ENCODE data around the gene ANKS4B.
A peak's percentile ranks its signal among the peaks of the same experiment; 100 is the strongest.
"Not testable (repeated sequence)": the region's sequence is repeated elsewhere in the genome, so short reads cannot be mapped to it uniquely, and the experiment has no call there.

Gene ANKS4B, protein sequence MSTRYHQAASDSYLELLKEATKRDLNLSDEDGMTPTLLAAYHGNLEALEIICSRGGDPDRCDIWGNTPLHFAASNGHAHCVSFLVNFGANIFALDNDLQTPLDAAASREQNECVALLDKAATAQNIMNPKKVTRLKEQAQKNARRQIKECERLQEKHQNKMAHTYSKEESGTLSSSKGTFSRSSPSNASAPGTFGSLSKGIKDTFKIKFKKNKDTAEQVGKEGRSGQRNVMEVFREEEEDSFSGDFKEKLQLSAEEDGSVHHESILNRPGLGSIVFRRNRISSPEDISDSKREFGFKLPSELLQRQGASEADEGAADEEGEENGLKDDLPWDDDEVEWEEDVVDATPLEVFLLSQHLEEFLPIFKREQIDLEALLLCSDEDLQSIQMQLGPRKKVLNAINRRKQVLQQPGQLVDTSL

DNA sequence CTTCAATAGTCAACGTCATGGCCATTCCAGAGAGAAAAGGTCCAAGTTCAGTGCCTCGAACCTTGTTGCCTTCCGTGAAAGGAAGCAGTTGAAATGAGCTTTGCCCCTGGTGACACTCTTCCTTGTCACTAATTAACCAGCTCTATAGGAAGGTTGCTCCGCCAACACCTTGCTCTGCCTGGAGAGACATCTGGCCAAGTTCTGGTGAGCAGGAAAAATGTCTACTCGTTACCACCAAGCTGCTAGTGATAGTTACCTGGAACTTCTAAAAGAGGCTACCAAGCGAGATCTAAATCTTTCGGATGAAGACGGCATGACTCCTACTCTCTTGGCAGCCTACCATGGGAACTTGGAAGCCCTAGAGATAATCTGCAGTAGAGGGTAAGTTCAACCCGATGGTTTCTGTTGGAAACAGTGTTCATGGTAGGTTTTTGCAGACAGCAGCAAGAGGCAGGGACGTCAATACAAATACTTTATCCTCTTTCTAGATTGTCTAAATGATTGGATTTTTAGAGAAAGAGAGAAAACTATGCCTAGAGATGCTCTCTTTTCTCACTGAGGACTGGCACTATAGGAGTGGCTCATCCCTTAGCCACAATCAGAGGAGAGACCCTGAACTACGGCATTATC, at the start of gene ANKS4B:
ANKS4B (plus strand) TSS at position 179 of the 630 bp plus-strand sequence; CDS start at position 218, 39 bp downstream.
- no peak for DNase-seq

DNA sequence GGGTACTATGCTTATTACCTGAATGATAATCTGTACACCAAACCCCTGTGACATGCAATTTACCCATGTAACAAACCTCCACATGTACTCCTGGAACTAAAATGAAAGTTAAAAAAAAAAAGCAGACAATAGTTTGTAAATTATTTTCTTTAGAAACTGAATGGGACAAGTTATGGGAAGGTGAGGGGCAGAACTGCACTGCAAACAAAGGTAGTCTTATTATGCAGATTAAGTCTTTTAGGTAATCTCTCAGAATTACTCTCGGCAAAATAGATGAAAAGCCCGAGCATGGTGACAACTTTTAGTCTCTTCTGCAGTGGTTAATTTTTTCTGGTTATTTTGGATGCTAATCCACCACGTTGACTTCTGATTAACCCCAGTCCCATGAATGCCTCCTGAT, 49.5 kb upstream of the ANKS4B start:
- DNase-seq: no peak

DNA sequence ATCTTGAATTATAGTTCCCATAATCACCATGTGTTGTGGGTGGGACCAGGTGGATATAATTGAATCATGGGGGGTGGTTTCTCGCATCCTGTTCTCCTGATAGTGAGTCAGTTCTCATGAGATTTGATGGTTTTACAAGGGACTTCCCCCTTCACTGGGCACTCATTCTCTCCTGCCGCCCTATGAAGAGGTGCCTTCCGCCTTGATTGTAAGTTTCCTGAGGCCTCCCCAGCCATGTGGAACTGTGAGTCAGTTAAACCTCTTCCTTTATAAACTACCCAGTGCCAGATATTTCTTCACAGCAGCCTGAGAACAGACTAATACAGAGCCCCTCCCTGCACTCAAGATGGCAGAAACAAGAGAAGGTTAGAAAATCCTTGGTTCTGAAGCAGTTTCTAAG, 48.7 kb upstream of the ANKS4B start:
- no peak for DNase-seq

DNA sequence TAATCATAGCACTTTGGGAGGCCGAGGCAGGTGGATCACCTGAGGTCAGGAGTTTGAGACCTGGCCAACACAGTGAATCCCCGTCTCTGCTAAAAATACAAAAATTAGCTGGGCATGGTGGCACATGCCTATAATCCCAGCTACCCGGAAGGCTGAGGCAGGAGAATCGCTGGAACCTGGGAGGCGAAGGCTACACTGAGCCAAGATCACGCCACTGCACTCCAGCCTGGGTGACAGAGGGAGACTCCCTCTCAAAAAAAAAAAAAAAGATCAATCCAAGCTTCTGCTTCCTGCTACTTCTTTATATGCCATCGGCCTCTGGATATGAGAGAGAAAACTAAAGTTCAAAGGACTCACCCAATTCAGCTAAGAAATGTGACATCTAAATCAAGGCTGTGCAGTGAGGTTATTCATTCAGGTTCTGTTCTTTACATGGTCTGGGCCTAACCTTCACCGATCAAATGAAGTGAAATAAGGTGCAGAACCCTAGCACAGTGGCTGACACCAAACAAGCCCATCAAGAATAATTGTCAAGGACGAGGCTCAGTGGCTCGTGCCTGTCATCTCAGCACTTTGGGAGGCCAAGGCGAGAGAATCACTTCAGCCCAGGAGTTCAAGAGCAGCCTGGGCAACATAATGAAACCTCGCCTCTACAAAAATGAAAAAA, 47.7 kb upstream of the ANKS4B start:
- no peak for DNase-seq

DNA sequence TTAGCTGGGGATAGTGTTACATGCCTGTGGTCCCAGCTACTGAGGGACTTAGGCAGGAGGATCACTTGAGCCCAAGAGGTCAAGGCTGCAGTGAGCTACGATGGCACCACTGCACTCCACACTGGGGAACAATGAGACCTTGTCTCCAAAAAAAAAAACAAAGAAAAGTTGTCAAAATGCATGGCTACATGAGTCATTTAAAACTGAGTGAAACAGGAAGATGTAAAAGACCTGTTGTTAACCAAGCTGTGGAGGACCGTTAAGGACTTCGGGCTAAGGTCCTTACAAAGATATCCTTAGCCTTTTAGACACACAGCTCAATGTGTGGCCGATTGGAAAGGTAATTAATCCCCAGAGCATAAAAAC, 47.2 kb upstream of the ANKS4B start:
- no peak for DNase-seq

DNA sequence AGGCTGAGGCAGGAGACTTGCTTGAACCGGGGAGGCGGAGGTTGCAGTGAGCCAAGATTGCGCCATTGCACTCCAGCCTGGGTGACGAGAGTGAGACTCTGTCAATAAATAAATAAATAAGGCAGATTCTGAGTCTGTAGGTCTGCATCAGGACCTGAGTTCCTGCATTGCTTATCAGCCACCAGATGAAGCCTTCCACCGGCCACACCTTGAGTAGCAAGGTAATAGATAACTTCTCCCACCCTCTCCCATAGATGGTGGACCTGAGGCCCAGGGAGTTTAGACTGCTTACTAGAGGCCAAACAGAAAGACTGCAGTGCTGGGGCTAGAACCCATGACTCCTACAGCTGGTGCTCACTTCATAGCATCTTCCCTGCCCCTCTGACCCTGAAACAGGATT, 44.2 kb upstream of the ANKS4B start:
- no peak for DNase-seq

DNA sequence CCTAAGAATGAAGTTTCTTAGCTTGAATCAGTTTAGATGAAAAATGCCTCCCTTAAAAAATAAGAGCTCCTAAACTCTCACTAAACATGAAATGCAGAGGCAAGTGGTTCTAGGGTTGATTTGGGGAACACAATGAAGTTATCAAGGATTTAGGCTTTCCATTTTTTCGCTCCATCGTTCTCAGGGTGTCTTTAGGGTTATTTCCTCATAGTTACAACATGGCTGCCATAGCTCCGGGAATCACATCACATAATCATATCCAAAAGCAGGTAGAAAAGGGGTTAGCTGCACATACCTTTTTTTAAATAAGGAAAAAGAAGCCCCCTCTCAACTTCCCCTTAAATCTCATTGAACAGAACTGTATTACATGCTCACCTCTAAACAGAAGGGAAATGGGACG, 43.5 kb upstream of the ANKS4B start:
- DNase-seq: no peak

DNA sequence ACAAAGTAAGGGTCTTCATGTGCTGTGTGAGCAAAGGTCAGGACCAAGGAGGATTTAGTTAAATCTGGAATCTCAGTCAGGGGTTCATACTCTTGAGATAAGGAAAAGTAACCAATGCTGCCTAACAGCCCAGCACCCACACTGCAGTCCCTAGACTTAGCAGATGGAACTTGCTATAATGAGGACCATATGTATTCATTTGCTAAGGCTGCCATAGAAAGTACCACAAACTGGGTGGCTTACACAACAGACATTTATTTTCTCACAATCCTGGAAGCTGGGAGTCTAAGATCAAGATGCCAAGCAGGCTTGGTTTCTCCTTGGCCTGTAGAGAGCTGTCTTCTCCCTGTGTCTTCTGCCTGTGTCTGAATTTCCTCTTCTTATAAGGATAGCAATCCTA, 42.9 kb upstream of the ANKS4B start:
- DNase-seq: no peak

DNA sequence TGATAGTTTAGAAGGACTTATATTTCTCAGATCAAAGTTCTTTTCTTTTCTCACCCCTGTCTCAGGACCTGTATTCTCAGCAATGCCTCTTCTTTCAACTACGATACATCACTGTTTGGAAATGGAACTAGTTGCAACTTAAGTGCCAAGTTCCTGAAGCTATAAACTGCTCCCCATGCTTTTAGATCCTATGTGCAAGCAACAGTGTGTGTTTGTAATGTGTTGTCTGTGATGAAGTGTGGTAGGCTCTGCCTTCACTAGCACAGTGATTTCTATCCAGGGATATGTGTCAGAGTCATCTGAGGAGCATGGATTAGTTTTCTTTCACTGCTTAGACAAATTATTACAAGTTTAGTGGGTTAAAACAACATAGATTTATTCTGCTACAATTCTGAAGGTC, 40.5 kb upstream of the ANKS4B start:
- DNase-seq: no peak

DNA sequence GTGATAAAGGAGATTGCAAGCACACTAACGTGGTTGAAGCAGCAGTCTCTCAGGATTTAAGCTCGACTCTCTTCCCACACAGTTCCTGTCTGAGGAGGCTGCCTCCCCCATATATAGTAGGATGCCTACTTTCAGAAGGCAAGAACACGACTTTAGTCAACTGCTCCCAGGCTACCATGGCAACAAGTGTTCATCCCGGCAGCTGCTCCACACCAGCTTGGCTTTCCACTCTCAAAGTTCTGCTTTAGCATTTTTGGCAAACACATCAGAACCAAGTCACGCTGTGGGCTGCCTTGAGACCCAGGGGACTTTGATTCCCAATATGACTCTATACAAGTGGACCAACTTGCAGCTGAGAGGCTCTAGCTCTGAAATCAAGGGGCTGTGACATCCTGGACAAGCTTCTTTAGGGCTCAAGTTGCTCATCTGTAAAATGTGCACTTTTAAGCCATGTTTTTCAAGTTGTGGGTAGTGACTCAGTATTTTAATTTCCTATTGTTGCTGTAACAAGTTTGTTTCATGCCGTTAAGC, 38.7 kb upstream of the ANKS4B start:
- DNase-seq: no peak

DNA sequence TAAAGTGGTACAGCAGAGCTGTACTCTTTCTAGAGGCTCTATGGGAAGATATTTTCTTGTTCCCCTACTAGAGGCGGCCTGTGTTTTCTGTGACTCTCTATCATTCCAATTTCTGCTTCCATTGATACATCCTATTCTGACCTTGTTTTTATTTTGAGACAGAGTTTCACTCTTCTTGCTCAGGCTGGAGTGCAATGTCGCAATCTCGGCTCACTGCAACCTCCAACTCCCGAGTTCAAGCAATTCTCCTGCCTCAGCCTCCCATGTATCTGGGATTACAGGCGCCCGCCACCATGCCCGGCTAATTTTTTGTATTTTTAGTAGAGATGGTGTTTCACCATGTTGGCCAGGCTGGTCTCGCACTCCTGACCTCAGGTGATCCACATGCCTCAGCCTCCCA, 38.2 kb upstream of the ANKS4B start:
- not testable (repeated sequence) for DNase-seq

DNA sequence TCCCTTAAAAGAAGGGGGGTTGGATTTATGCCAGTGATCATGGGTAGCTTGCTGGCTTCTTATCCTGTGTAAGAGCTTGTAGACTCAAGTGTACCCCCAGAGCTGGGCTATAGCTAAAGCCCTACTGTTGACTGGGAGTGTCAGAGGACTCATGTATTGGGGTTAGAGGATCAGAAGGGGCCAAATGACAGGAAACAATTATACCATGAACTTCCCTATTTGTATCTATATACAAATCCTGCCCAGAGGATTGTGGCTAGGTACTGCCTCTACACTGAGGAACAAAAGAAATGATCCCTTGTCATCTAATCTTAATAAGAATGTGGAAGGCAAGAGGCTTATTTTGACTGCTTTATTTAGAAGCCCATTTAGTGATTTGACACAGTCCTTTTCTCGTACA, 36.4 kb upstream of the ANKS4B start:
- DNase-seq: no peak

DNA sequence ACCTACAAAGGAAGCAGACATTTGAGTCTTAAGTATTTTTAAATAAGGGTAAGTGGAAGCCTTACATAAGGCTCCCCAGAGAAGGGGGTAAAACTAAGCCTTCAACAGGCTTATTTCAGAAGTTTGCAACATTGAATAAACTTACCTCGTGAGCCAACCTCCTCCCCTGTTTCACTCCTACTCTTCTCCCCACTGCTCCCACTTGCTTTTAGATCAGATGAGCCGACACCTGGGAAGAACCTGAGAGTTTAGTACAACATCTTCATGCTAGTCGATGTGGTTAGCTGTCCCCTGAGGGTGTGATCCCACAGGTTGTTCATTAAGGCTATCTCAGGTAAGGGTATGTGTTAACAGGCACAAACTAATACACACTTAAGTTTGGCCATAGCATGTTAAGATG, 35.9 kb upstream of the ANKS4B start:
- DNase-seq: no peak

DNA sequence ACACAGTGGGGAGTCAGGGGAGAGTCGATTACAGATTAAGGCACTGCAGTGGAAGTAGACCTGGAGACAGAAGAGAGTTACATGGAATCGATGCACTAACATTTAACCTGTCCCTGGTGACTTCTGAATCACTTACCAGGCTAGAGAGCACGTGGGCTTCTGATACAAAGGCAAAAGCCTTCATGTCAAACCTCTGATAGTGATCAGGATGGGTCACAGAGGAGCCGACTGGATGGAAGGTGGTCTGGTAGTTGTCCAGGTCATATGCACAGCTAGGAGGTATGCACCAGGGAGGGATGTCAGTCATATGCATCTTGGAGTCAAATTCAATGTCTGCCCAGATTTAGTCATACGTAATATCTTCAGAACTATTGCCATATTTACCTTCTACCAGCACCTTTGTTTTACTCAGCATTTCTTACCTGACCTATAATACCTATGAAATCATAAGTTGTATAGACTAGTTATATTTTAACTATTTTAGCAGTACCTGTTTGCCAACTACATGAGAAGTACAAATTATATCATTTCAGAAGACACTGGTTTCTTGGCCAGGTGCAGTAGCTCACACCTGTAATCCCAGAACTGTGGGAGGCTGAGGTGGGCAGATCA, 33.8 kb upstream of the ANKS4B start:
- DNase-seq: no peak

DNA sequence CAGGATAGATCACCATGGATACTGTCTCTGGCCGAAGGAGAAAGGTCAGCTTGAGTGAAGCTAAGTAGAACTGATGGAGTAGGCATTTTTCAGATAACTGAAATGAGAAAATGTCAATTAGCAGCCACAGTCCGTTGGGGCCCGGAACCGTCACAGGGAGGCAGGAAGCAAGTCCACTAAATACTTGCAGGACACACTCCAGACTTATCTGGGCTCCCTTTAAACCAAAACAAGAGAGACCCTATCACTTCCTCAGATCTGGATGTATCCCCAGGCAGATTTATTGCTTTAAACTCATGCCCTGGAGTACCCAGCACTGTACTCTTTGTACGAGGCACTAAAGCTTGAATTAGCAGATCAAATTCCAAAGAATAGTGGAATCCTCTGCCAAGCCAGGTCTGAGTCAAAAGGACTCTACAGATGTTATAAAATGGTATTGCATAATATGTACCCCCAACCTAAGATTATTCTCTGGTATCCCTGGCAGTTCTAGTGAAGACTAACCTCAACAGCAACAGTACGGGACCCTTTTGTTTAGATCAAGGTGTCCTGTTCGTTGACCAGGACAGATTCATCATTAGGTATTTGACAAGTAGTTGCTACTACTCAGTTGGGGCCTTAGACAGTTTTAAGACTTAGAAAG, 30.2 kb upstream of the ANKS4B start:
- no peak for DNase-seq

DNA sequence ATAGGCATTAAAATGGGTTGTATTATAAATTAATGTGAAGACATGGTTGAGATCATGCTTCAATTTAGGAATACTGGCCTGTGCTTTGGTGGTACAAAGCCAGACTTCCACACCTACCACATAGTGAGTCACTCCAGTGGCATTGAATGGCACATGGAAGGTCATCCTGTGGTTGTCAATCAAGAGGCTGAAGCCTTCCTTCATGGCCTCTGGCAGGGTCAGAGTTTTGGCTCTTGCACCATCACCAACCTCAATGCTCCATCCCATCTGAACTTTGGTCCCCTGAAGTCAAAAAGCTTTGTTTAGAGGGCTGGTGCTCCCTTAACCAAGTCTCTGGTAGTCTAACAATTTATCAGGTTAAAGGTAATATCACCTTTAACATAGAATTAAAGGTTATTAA, 28.2 kb upstream of the ANKS4B start:
- no peak for DNase-seq

DNA sequence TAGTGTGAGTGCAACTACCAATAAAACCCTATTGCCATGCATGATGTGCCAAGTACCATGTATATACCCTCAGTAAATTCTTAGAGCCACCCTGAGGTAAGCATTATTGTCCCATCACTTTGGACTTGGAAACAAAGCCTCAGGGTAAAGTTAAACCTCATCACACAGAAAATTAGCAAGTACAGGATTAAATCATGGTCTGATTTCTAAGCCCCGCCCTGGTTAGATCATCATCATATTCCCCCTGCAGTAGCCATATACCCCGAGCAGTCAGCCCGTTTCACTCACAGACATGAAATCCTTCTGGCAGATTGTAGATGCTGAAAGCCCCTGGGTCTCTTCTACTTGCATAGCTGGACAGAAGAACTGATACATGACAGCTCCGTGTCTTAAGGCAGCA, 26.9 kb upstream of the ANKS4B start:
- DNase-seq: no peak

DNA sequence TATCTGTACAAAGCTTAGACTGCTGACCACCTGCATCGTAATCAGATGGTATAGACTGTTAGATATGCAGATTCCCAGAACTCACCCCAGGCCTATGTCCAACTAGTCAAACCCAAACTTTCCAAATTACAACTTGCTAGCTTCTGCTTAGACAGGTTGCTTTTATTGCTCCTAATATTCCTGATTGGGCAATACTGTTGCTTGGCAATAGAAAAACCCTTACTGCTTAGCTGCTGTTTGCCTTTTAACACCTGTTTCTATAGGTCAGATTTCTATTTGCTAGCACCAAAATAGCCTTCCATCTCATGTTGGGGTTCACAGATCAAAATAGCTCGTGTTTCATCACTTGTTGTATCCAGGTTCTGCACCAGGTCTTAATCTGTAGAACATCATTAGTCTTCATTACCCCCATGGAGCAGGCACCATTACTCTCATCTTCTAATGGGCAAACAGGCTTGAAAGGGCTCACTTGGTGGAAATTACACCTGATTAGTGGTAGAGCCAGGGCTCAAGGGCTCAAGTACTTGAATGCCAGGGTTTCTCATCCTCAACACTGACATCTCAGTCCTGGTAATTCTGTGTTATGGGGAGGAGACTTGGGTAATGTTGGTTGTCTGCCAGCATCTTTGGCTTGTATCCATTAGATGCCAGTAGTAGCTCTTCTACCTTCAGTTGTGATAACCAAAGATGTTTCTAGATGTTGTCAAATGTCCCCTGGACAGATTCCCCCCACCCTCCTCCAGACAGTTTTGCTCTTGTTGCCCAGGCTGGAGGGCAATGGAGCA, 24.9 kb upstream of the ANKS4B start:
- DNase-seq: peak in 1 of 14 donors; percentile 9

DNA sequence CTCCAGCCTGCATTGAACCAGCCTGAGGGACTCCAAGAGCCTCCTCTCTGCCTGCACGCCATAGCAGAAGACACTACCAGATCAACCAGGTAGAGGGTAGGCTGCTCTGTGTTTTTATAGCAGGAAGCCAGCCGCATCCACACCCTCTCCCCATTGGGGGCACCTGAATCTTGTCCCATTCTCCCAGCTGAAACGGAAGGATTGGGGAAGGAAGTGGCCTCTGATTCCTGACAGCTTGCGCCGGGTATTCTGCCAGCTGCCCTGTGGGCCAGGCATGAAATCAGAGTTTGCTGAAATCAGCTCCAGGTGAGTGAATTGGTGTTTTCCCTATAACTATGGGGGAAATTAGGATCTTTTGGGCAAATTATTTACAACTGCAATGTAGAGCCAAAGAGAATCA, 22.0 kb upstream of the ANKS4B start, which contains the start of gene ZP2:
ZP2 (minus strand) TSS at position 89 of the 400 bp plus-strand sequence; CDS start at position 62, 27 bp downstream.
- peak in 2 of 14 donors; percentile 24 to 87 for DNase-seq

DNA sequence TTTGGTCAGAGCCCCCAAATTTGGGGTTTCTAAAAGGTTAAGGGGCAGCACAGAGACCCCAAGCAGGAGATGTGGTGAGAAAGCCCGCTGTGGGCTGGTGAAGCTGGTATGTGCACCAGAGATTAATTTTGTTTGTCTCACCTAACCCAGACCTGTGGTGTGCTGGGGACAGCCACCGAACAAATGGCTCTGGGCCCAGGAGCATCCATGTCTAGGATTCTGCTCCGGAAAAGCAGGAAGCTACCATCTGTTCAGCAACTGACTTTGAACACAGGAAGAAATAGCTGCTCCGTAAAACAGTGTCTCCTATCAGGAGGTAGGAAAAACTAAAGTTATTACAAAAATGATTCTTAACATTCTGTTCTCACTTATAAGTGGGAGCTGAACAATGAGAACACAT, 19.4 kb upstream of the ANKS4B start:
- peak in 1 of 14 donors; percentile 84 for DNase-seq

DNA sequence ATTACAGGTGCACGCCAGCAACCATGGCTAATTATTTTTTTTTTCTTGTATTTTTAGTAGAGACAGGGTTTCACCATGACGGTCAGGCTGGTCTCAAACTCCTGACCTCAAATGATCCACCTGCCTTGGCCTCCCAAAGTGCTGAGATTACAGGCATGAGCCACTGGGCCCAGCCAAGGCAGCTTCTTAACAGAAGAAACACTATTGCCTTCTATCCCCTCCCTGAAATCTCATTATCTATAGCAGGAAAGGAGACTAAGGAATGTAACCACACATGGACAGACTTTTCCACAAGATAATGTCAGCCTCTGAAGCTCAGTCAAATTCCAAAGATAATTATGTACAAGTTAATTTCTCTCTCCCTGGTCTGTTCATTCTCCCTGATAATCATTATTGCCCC, 16.4 kb upstream of the ANKS4B start:
- DNase-seq: no peak

DNA sequence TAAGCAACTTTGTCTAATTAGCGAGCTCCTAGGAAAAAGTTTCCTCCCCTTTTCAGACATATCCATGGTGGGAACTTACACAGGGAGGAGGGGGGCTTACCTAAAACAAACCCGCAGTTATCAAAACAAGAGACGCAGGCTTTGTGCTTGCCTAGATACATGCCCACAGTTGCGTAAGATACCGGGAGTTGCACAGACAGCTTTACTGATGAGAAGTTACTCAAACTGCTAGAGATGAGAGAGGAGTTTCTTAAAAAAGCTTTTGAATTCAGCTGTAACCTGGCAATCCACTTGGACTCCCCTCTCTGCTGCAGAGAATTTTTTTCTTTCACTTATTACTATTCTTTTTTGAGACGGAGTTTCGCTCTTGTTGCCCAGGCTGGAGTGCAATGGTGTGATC, 15.3 kb upstream of the ANKS4B start:
- DNase-seq: no peak

Data from C1 segment of cervical spinal cord (tissue), 14 donors.